HG03196 (cell line): Measurements from ENCODE around the gene C16orf90.
"Not testable (repeated sequence)": the region's sequence is repeated elsewhere in the genome, so short reads cannot be mapped to it uniquely, and the experiment has no call there.

Experiments used
- ATAC-seq: cut with Tn5 transposase; IDR thresholded peaks from one replicate; pipeline ENCODE4 v1.9.1; 2021; ENCODE audit not compliant: unreplicated experiment

Gene C16orf90

DNA sequence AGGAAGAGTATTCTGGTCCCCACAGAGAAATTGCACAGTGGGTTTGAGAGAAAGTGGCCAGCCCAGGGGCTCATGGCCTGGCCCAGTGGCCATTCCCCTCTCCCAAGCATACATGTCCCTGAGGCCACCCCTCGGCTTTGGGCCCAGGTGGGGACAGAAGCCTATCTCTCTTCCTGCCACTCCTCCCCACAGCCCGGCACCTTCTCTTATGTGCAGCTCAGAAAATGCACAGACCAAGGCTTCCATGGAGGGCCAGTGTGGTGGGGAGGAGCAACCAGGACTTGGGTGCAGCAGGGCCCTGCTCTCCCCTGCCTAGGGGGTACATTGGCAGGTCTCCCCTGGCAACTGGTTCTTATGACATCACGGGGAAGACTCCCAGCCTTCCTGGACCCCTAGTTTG, at the start of gene C16orf90:
TSS of gene C16orf90 (minus strand) at position 314 of the 400 bp plus-strand sequence. CDS start at position 246, 68 bp downstream.
- ATAC-seq = no peak

- no peak for ATAC-seq
These were observed 47.5 kb upstream of the C16orf90 start for GRCh38 chr16:3542601-3543373.

- ATAC-seq = no peak
These were observed 46.4 kb upstream of the C16orf90 start for GRCh38 chr16:3541527-3542155.

DNA sequence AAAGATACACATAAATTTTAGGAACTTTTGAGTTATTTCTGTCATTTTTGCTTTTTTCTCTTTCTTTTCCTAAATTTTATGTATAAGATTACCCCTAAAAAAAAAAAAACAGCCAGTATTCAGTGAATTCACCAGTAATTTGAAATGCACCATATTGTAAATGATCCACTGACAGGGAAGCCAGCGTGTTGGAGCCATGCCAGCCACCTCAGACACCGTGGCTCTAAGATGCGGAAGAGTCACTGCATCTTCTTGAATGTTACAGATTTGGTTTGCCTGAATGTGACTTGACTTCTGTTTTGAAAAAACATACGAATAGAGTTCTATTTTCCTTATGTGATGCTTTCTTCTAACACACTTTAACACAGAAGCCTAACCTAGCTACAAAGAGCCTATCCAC, 42.9 kb upstream of the C16orf90 start:
- ATAC-seq = no peak

DNA sequence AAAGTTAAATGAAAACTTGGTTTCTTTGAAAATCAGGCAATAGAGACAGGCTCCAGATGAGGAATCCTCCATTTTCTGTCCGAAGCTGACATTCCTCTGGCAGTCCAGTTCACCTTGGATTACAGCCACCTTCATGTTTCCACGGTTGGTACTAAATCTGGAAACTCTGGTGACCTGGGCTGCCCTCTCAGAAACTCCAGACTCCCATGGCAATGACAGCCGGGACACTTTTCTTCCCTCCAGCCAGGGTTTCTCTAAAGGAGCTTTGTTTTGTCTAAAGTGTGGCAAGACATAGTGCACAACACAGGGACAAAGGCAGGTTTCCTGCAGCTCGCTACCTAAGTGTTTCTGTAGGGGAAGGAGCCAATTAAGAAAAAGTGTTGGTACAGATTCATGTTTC, 41.6 kb upstream of the C16orf90 start:
- ATAC-seq = no peak

- no peak for ATAC-seq
These were observed 41.0 kb upstream of the C16orf90 start for GRCh38 chr16:3536271-3536731.

DNA sequence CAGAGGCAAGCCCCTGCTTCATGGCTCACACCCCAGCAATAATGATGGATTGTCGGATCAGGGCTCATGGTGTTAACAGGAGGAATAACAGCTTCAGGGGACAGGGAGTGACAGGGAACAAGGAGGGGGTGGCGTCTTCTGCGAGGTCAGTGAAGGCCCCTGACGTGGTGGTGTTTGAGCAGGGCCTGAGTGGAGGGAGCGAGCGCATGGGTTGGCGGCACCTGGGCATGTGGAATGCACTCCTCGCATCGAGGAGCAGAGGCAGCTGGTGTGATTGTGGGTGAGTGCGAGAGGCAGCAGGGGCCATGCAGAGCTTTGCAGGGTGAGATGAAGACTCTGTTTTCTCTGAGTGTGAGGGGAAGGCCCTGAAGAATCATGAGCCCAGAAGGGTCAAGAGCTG, 38.8 kb upstream of the C16orf90 start:
- ATAC-seq = no peak

DNA sequence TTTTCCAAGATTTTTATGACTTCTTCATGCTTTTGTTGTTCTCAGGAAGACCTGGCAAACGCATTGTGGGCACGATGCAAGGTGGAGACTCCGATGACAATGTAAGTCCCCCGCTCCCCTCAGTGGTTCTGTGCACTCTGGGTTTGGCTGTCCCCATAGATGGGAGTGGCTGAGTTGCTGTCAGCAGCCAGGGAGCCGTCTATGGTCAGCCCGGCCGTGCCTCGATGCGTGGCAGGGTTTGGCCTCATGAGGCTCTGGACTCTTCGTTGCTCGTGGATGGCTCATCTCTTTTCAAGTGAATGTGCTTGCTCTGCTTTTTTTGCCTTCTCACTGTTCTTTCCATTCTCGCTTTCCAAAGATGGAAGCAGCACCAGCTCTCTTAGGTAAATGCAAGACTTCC, 37.5 kb upstream of the C16orf90 start:
- ATAC-seq = no peak

DNA sequence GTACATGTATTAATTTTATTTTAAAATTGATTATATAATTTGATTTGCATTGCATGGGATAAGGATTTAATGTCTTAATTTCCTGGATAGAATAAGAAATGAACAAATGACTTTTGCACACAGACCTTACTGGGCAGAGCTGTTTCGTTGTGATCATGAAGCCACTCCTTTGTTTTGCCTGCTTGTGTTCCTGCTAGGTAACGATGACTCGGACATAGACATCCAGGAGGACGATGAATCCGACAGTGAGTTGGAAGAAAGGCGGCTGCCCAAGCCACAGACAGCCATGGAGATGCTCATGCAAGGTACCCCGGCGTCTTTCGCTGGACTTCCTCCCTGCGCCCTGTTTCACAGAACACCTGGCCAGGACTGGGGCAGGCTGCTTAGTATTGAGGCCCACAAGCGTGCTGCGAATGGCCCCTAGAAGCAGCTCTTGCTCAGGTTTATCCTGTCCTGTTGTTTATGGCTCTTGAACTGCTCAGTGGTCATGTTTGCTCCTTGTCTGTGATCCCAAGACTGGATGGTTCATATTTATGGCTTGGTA, 35.2 kb upstream of the C16orf90 start:
- ATAC-seq = no peak

DNA sequence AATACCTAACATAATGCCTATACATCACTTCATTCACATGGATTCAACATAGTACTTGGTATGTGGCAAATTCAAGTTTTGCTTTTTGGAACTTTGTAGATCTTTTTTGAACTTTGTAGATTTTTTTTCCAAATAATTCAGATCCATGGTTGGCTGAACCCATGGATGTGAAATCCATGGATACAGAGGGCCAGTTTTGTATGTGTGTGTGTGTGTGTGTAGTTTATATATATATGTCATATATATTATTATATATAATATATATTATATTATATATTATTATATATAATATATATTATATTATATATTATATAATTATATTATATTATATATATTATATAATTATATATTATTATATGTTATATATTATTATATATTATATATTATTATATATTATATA, 33.9 kb upstream of the C16orf90 start:
- no peak for ATAC-seq

DNA sequence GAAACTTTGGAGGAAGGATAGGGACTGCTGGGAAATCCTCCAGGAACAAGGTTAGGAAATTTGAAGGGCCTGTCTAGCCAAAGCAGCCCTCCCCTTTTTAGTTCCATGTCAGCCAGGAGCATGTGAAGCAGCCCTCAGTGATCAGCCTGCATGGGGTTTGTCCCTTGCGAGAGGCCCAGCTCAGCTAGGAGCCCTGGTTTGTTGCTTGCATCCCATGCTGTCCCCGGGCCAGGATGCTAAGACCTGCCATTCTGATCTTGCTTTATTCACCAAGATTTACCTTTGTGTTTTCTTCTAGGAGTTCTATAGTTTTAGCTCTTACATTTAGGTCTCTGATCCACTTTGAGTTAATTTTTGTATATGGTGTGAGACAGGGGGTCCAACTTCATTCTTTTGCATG, 33.1 kb upstream of the C16orf90 start:
- no peak for ATAC-seq

DNA sequence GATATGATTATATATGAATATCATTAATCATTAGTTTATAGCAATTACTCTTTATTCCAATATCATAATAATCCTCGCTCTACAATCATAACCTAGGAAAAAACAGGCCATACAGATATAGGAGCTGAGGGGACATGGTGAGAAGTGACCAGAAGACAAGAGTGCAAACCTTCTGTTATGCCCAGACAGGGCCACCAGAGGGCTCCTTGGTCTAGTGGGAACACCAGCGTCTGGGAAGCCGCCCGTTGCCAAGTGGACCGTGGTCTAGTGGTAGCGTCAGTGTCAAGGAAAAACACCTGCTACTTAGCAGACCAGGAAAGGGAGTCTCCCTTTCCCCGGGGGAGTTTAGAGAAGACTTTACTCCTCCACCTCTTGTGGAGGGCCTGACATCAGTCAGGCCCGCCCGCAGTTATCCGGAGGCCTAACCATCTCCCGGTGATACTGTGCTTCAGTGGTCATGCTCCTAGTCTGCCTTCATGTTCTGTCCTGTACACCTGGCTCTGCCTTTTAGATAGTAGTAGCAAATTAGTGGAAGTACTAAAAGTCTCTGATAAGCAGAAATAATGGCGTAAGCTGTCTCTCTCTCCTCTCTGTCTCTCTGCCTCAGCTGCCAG, 32.0 kb upstream of the C16orf90 start:
- ATAC-seq = not testable (repeated sequence)

DNA sequence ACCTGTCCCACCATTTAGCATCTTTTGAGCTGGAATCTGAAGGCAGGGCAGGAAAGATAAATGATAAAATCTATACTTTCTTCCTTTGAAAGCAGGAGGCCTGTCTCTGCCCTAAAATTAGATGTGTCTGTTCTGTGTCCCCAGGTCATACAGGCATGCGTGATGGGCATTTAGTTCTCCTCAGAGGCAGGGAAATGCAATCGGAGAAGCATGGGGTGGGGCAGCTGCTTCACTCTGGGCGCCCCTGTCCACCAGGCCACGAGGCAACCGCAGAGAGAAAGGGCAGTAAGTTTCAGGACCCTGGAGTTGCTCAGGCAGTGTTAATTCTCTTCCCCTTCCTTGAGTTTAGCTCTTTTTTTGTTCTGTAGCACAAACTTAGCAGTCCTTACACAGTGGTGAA, 30.7 kb upstream of the C16orf90 start:
- ATAC-seq = no peak

GRCh38 chr16:3523281-3523680, 28.0 kb upstream of the C16orf90 start:
- ATAC-seq = no peak

DNA sequence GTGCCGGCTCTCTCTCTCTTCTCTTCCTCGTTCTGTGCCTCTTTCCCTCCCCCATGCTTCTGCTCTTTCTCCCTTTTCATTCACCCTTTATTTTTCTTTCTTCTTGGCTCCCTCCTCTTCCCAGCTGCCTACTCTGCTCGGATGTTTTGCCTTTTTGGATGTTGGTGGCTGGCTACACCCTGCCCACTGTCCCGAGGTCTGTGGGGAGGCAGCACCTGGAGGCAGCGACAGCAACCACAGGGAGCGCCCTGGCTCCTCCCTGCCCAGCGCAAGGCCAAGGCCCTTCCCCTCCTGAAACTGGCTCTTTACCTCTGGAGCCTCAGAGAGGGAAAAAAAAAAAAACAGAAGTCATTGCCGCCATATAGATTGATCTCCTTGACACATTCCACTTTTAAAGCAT, 25.6 kb upstream of the C16orf90 start:
- no peak for ATAC-seq

DNA sequence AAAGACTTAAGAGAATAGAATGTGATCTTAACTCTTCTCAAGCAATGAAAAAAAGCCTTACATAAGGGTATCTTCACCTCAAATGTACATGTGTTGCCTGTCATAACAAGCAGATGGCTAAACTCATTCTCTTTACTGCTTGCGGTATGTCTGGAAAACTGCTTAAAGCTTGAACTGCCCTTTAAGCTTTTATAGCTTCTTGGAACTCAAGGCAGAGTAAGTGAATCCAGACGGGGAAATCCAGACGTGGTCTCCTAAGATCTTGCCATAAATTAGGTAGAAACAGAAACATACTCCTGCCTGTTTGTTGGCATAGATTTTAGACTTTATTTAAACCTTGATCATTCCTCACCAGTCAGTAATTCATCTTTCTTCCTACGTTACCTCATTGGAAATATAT, 25.1 kb upstream of the C16orf90 start:
- no peak for ATAC-seq

DNA sequence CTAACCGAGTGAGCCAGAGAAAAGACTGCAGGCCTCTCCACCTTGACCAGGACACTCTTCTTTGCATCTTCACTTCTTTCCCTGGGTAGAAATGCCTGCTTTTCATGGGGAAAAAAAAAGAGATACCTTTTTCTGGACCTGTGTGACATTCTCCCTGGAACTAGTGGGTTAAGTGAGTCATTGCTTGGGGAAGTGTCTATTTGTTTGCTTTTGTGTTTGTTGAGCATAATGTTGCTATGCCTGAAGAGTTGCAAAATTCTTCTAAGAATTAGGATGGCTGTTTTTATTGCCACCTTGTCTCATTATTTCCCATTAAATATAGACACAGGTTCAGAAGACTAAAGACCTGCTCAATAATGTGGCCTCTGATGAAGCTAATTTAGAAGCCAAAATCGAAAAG, 24.3 kb upstream of the C16orf90 start:
- ATAC-seq = no peak

DNA sequence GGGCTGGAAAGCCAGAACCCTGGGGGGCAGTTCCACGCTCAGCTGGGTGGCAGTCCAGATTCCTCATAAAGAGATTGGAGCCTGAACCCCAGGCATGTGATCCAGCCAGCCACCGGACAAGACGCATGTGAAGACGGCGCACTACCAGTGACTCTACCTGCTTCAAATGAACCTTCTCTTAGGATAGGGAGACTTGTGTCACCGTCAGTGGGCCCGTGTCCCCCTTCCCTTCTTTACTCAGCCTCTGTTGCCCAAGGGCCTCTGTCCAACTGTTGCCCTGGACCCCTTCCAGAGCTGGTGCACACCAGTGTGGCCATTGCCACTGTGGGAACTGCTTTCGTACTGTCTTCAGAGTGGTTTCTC, 23.7 kb upstream of the C16orf90 start:
- ATAC-seq = no peak

DNA sequence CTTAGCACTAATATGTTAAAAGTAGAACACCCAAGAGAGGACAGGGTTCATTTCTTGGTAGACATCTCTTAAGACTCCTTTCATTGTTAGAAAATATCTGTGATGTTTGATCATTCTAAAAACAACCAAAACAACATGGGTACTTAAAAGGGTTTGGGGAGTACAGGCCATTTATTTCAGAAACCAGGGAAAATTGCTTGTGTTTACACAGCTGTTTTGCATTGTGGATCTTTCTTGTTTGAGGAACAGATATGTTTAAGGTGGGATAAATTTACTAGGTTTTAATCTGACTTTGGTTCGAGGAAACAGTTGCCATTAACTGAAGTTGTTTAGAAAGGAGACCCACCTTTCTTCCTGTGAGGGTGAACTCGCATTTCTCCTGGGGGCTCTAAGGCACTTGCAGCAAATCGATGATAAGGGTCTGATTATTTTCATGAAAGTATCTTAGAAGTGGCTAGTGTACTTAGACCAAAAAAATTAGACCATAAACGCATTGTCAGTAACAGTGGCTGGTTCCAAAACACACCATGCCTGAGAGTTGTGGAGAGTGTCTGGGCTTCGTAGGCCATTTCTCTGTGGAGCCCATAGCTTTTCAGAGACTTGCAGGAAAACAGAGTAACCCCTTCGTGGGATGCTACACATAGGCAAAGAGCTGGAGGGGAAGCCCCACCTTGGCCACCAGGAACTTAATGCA, 23.1 kb upstream of the C16orf90 start:
- ATAC-seq = no peak

DNA sequence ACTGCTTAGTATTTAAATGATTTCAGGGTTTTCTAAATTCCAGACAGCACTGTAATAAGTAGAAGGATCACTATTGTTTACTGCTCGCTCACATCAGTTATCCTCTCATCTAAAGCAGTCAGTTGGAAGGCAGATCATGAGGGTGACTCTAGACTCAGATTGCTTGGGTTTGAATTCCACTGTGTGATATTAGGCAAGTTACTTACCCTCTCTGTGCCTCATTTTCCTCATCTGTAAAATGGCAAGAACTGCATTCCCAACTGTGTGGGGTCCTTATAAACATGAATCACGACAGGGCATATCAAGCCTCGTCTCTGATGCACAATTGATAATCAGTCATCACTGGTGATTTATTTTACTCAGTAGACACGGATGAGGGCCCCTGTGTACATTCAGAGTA, 20.6 kb upstream of the C16orf90 start:
- ATAC-seq = no peak

DNA sequence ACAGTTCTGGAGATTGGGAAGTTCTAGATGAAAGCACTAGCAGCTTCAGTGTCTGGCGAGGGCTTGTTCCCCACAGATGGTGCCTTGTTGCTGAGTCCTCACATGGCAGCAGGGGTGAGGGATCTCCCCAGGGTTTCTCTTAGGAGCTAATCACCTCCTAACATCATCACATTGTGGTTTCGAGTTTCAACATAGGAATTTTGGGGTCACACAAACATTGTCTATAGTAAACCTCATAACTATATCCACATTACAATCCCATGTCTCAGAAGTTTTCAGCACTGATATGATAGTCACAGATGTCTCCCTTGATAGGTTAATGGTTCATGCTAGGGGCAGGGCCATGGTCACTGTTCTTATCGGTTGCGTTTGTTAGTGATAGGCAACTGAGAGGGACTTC, 19.3 kb upstream of the C16orf90 start:
- no peak for ATAC-seq
